GM12891 (cell line): ENCODE data around the gene ACSF3.
"Not testable (repeated sequence)": the region's sequence is repeated elsewhere in the genome, so short reads cannot be mapped to it uniquely, and the experiment has no call there.

Experiments used
- DNase-seq: peaks from one replicate; pipeline ENCODE4 v3.0.0; 2011; ENCODE audit warnings: low spot score; ENCODE audit not compliant: insufficient read length
- FAIRE-seq: peaks from 2 replicates; lab custom pipeline; 2011; peaks lifted over from hg19 to GRCh38; lab: Jason Lieb, UNC
- PAX5 ChIP-seq: IDR thresholded peaks from 2 replicates; pipeline ENCODE4 v1.6.1; 2011; ENCODE audit warnings: low read length, moderate library complexity, mild to moderate bottlenecking; ENCODE audit not compliant: insufficient read depth, severe bottlenecking
- POLR2A ChIP-seq: IDR thresholded peaks from 2 replicates; pipeline ENCODE4 v1.6.1; 2011; ENCODE audit warnings: low read depth, low read length, control low read depth
- POLR2AphosphoS5 ChIP-seq: IDR thresholded peaks from 2 replicates; pipeline ENCODE4 v1.6.1; 2011; ENCODE audit warnings: low read depth, low read length, control low read depth
- POU2F2 ChIP-seq: IDR thresholded peaks from 2 replicates; pipeline ENCODE4 v1.6.1; 2011; ENCODE audit warnings: low read depth, mild to moderate bottlenecking, control low read depth, low read length, moderate library complexity
- SPI1 ChIP-seq: IDR thresholded peaks from 2 replicates; pipeline ENCODE4 v1.6.1; 2011; ENCODE audit warnings: low read depth, low read length, control low read depth
- TAF1 ChIP-seq: IDR thresholded peaks from 2 replicates; pipeline ENCODE4 v1.6.1; 2011; ENCODE audit warnings: low read depth, low read length, control low read depth

ACSF3 gene

GRCh38 chr16:89187032-89187769 is 93.5 kb downstream of the ACSF3 start:
- no peak for TF ChIP-seq TAF1
- TF ChIP-seq POU2F2: no peak
- TF ChIP-seq SPI1: no peak
- TF ChIP-seq PAX5: no peak
- TF ChIP-seq POLR2A: no peak
- no peak for TF ChIP-seq POLR2AphosphoS5
- DNase-seq (no peak), FAIRE-seq (no peak)

DNA sequence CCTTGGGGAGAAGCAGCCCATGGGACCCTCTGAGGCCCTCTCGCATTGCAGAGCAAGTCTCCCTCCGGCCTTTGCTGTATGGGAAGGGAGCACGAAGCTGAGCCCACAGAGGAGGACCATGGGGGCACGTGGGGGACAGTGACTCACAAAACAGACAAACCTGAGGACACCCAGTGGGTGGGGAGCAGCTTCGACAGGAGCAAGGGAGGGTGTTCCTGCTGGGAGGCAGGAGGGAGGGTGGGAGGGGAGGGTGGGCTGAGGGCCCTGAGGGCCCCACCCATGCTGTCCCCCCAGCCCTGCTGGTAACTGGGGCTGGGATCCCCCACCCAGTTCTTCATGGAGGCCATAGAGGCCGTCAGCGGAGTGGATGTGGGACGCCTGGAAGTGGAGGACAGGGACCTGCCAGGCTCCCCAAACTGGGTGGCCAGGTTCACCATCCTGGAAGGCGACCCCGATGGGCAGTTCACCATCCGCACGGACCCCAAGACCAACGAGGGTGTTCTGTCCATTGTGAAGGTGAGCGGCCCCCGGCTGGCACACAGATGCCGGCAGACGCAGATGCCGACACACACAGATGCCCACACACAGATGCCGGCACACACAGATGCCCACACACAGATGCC is 94.2 kb downstream of the ACSF3 start:
- TF ChIP-seq POU2F2 (no peak), PAX5 (no peak), TAF1 (no peak), SPI1 (no peak), POLR2AphosphoS5 (no peak), POLR2A (no peak)
- no peak for DNase-seq
- FAIRE-seq: no peak

DNA sequence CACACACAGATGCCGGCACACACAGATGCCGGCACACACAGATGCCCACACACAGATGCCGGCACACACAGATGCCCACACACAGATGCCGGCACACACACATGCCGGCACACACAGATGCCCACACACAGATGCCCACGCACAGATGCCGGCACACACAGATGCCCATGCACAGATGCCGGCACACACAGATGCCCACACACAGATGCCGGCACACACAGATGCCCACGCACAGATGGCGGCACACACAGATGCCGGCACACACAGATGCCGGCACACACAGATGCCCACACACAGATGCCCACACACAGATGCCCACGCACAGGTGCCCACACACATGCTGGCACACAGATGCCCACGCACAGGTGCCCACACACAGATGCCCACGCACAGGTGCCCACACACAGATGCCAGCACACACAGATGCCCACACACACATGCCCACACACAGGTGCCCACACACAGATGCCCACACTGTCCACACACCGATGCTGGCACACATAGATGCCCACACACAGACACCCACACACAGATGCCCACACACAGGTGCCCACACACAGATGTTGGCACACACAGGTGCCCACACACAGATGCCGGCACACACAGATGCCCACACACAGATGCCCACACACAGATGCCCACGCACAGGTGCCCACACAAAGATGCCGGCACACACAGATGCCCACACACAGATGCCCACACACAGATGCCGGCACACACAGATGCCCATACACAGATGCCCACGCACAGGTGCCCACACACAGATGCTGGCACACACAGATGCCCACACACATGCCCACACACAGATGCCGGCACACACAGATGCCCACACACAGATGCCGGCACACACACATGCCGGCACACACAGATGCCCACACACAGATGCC is 95.1 kb downstream of the ACSF3 start:
- DNase-seq, FAIRE-seq: not testable (repeated sequence)

DNA sequence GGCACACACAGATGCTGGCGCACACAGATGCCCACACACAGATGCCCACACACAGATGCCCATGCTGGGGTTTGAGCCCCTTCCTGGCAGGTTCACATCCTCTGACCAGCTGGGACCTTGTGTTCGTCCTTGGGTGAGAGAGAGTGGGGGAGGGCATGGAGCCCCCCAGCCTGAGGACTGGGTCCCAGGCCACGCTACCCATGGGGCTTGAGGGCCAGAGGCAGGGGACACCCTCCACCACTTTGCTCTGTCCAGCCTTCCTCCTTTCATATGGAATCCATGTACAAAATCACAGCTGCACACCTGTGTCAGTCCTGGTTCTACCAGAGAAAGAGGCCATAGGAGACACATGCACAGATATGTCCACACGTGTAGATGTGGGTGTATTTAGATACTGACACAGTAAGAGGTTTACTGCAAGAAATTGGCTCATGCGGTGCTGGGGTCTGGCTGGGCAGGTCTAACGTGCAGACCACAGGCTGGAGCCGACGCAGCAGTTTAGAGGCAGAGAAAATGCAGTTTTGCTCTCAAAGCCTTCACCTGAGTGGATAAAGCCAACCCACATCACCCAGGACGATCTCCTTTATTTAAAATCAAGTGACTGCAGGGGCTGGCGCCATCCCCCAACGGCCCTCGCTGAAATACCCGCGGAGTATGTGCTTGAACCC is 95.8 kb downstream of the ACSF3 start:
- no peak for DNase-seq
- no peak for FAIRE-seq
- TF ChIP-seq TAF1: no peak
- TF ChIP-seq POLR2AphosphoS5: no peak
- no peak for TF ChIP-seq PAX5
- TF ChIP-seq POLR2A: no peak
- no peak for TF ChIP-seq POU2F2
- no peak for TF ChIP-seq SPI1

- DNase-seq (no peak), FAIRE-seq (no peak)
- no peak for TF ChIP-seq POU2F2
- no peak for TF ChIP-seq PAX5
- no peak for TF ChIP-seq POLR2AphosphoS5
- TF ChIP-seq POLR2A: no peak
- no peak for TF ChIP-seq TAF1
- no peak for TF ChIP-seq SPI1
These were observed 96.7 kb downstream of the ACSF3 start for GRCh38 chr16:89190150-89190958.

DNA sequence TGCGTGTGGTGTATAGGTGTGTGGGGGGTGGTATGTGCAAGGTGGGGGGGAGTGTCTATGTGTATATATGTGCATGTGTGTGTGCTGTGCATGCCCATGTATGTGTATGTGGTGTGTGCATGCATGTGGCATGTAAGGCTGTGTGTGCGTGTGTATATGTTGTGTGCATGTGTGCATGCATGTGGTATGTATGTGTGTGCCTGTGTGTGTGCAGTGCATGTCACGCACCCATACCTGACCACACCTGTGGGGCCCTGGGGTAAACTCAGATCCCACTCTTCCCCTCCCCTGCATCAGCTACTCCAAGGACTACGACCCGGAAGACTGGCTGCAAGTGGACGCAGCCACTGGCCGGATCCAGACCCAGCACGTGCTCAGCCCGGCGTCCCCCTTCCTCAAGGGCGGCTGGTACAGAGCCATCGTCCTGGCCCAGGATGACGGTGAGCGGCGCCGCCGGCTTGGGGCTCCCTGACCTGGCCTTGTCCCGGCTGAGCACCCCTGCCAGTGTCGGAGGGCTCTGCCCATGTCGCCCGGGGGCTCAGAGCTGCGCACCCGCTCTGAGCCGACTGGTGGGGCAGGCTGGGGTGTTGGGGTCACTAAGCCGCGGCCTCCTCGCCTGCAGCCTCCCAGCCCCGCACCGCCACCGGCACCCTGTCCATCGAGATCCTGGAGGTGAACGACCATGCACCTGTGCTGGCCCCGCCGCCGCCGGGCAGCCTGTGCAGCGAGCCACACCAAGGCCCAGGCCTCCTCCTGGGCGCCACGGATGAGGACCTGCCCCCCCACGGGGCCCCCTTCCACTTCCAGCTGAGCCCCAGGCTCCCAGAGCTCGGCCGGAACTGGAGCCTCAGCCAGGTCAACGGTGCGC is 97.6 kb downstream of the ACSF3 start:
- no peak for DNase-seq
- FAIRE-seq: no peak
- TF ChIP-seq POLR2A: no peak
- no peak for TF ChIP-seq POU2F2
- no peak for TF ChIP-seq SPI1
- no peak for TF ChIP-seq TAF1
- no peak for TF ChIP-seq POLR2AphosphoS5
- TF ChIP-seq PAX5: no peak

- DNase-seq: no peak
- no peak for FAIRE-seq
- TF ChIP-seq POLR2AphosphoS5 (no peak), TAF1 (no peak), PAX5 (no peak), POU2F2 (no peak), SPI1 (no peak), POLR2A (no peak)
These were observed 98.2 kb downstream of the ACSF3 start for GRCh38 chr16:89191901-89192185.

DNA sequence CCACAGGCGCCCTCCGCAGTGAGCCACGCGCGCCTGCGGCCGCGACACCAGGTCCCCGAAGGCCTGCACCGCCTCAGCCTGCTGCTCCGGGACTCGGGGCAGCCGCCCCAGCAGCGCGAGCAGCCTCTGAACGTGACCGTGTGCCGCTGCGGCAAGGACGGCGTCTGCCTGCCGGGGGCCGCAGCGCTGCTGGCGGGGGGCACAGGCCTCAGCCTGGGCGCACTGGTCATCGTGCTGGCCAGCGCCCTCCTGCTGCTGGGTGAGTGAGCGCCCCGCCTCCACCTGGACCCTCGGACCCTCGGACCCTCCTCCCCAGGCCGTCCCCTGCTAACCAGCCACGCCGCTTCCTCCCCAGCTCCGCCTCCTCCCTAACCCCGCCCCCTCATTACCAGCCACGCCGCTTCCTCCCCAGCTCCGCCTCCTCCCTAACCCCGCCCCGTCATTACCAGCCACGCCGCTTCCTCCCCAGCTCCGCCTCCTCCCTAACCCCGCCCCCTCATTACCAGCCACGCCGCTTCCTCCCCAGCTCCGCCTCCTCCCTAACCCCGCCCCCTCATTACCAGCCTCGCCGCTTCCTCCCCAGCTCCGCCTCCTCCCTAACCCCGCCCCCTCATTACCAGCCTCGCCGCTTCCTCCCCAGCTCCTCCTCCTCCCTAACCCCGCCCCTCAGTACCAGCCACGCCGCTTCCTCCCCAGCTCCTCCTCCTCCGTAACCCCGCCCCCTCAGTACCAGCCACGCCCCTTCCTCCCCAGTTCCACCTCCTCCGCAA is 98.7 kb downstream of the ACSF3 start:
- FAIRE-seq: peak; percentile 97
- not testable (repeated sequence) for DNase-seq
- TF ChIP-seq SPI1: 0 out of 2 replicates have a peak, but pooled peaks have one; percentile 28
